DMS153 (cell line): ENCODE measurements around the gene ATG12.
"Not testable (repeated sequence)": the region's sequence is repeated elsewhere in the genome, so short reads cannot be mapped to it uniquely, and the experiment has no call there.

ENCODE experiments used
- DNase-seq: peaks from one replicate; lab custom pipeline; 2025; lab: John Stamatoyannopoulos, UW

The ATG12 gene

DNA sequence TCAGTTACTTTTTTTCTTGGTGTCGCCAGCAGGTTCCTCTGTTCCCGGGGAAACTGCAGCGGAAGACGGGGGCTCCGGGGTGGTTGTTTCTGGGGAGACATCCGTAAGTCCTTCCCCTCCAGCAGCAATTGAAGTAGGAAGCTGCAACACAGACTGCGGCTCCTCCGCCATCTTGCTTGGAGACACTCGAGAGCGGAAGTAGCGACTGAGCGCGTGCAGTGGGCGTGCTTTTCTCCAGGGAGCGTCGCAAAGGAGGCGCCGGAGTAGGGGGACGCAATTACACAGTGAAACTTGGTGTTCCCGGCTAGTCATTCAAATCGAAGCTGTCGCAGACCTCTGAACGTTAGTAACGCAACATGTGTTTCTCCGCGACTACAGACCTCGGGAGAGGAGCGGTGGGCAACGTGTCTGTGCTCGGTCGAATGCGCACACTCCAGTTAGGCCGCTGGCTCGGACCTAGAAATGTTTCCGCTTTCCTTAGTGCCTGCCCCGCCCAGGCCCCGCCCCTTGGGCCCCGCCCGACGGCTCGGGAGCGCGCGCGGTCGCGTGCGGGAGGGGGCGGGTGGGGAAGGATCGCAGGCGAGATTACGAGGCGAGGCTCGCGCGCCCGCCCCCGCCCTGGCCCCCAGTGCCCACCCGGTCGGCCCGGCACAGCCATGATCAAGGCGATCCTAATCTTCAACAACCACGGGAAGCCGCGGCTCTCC lies at the start of gene ATG12, which contains the start of gene AP3S1:
ATG12 (minus strand) TSS at position 184 of the 707 bp plus-strand sequence; CDS start at position 171, 13 bp downstream.
AP3S1 (plus strand) TSS at position 554 of the 707 bp plus-strand sequence; CDS start at position 657, 103 bp downstream.
- peak; percentile 36 for DNase-seq

GRCh38 chr5:115888027-115888426 lies 46.7 kb upstream of the ATG12 start:
- no peak for DNase-seq

DNA sequence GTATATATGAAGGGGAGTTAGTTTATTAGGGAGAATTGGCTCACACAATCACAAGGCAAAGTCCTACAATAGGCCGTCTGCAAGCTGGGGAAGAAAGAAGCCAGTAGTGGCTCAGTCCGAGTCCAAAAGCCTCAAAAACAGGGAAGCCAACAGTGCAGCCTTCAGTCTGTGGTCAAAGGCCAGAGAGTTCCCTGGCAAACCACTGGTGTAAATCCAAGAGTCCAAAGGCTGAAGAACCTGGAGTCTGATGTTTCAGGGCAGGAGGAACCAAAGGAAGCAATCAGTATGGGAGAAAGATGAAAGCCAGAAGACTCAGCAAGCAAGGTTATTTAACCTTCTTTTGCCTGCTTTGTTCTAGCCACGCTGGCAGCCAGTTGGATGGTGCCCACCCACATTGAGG lies 43.8 kb upstream of the ATG12 start:
- not testable (repeated sequence) for DNase-seq

GRCh38 chr5:115884704-115885103 lies 43.3 kb upstream of the ATG12 start:
- no peak for DNase-seq

GRCh38 chr5:115882434-115882833 lies 41.1 kb upstream of the ATG12 start:
- not testable (repeated sequence) for DNase-seq

DNA sequence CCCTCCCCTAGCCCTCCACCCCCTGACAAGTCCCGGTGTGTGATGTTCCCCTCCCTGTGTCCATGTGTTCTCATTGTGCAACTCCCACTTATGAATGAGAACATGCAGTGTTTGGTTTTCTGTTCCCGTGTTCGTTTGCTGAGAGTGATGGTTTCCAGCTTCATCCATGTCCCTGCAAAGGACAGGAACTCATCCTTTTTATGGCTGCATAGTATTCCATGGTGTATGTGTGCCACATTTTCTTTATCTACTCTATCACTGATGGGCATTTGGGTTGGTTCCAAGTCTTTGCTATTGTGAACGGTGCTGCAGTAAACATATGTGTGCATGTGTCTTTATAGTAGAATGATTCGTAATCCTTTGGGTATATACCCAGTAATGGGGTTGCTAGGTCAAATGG lies 36.0 kb upstream of the ATG12 start:
- DNase-seq, result not testable (repeated sequence)

GRCh38 chr5:115875447-115875846 lies 34.1 kb upstream of the ATG12 start:
- no peak for DNase-seq

GRCh38 chr5:115873392-115873791 lies 32.0 kb upstream of the ATG12 start:
- DNase-seq, result peak; percentile 0

GRCh38 chr5:115872447-115872846 lies 31.1 kb upstream of the ATG12 start:
- no peak for DNase-seq

- DNase-seq, result no peak
These were observed 28.0 kb upstream of the ATG12 start for GRCh38 chr5:115869256-115869795.

DNA sequence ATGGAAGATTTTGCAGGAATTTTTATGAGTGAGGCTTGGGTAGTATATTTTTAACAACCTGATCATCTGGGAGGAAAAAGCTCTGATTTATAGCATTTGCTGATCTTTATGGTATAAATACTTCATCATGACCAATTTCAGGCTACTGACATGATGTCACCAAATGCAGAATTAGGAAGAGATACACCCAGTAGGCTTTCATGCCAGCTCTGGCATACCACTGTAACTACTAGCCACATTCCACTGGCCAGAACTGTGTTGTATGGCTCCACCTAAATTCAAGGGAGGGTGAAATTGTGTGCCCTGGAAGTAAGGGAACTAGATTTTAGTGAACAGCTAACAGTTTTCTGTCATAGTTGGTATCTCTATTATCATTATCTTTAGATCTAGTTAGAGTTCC lies 18.0 kb upstream of the ATG12 start:
- no peak for DNase-seq

DNA sequence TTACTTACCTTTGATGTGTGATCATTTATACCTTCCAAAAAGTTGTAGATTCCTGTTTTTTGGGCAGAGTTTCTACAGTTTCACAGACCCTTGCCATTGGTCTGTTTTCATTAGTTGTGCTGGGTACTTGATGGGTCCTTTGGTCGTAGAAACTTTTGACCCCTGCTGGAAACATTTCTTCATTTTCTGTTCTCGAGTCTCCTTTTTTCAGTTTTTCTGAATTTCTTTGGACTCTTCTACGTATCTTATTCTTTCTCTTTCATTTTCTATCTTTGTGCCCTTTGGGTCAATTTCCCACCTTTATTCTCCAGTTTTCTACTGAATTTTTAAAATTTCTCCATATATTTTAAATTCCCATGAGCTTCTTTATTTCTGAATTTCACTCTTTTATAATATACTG lies 17.0 kb upstream of the ATG12 start:
- DNase-seq, result no peak

DNA sequence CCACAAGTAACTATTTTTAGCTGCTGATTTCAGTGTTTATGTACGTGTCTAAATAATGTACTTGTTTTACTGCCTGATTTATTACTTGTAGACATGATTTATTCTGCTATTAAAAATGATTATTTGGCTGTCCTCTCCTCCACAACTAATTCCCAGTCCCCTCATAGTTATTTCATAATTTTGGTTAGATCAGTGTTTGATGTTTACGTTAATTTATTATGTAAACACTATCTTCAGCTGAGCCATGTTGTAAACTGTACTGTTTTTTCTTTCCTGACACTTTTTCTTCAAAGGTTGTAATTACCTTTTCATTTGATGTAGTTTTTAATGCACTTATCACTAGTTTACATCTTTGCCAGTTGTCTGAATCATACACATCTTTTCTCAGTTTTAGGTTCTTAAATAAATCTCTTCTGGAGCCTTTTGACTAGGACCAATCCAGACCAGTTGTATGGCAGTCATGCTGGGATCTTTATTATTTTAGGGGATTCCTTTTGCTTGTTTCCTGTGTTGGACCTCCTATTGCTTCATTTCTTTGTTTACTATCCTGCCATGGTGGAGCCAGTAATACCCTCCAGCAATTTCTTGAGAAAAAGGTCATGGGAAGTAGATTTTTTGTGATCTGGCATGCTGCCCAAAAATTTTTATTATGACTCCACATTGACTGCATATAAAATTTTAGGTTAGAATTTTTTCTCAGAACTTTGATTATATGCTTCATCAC lies 16.4 kb upstream of the ATG12 start:
- DNase-seq, result no peak

- DNase-seq, result no peak
These were observed 15.7 kb upstream of the ATG12 start for GRCh38 chr5:115857057-115857479.

GRCh38 chr5:115855959-115856358 lies 14.6 kb upstream of the ATG12 start:
- DNase-seq, result no peak

DNA sequence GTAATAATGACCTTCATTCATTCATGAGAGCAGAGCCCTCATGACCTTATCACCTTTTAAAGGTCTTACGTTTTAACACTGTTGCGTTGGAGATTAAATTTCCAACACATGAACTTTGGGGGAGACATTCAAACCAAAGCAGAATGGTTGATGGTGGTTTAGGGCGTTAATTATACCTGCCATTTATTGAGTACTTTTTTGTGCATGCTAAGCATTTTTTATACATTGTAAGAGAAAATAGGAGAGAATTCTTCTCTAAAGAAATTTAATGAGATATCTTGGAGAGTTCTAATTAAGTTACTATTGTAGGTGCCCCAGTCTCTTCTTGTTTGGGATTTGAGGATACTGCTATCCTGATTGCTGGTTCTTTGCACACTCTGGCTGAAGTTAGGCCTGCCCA lies 12.8 kb upstream of the ATG12 start:
- DNase-seq, result no peak

- DNase-seq, result no peak
These were observed 9.5 kb upstream of the ATG12 start for GRCh38 chr5:115850744-115851416.

DNA sequence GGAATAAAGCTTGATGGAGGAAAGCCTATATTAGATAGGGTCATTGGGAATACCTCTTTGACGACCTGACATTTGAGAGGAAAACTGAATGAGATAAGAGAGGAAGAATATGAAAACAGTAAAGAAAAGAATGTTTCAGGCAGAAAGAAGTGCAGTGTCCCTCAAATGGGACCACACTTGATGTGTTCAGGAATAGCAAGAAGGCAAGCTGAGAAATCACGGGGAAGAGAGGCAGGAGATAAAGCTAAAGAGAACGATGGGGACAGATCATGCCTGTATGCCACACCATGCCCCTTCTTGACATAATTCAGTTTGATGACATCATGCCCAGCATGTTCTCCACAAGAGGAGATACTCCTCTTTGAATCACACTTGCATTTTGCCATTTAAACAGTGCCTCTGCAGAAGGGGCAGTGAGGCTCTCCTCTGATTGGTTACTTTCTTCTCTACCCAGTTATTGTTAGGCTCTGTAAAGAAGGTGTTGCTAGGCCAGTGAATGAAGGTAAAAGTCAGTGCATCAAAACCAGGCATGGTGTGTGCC lies 8.0 kb upstream of the ATG12 start:
- DNase-seq, result no peak

DNA sequence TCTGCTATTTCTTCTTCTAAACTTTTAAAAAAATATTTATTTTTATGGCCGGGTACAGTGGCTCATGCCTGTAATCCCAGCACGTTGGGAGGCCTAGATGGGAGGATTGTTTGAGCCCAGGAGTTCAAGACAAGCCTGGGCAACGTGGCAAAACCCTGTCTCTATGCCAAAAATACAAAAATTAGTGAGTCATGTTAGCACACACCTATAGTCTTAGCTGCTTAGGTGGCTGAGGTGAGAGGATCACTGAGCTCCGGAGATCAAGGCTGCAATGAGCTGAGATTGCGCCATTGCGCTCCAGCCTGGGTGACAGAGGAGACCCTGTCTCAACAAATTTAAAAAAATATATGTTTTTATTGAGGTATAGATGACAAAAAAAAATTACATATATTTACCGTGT lies 5.9 kb upstream of the ATG12 start:
- DNase-seq, result no peak

DNA sequence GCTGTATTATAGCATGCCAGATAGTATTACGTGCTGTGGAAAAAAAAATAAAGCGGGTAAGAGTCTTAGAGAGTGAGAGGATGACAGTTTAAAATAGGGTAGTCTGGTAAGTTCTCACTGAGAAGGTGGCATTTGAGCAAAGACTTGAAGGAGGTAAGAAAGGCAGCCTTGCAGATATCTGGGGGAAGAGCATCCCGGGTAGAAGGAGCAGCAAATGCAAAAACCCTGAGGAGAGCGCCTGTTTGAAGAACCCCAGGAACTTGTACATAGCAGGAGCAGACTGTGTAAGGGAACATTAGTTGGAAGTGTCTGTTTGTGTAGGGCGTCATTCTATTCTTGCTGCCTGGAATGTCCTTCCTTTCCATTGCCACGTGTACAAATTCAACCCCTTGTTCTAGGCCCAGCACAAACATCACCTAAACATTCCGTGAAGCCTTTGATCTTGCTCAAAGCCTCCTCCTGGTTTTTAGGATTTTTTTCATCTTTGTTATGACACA lies 3.0 kb upstream of the ATG12 start:
- no peak for DNase-seq

DNA sequence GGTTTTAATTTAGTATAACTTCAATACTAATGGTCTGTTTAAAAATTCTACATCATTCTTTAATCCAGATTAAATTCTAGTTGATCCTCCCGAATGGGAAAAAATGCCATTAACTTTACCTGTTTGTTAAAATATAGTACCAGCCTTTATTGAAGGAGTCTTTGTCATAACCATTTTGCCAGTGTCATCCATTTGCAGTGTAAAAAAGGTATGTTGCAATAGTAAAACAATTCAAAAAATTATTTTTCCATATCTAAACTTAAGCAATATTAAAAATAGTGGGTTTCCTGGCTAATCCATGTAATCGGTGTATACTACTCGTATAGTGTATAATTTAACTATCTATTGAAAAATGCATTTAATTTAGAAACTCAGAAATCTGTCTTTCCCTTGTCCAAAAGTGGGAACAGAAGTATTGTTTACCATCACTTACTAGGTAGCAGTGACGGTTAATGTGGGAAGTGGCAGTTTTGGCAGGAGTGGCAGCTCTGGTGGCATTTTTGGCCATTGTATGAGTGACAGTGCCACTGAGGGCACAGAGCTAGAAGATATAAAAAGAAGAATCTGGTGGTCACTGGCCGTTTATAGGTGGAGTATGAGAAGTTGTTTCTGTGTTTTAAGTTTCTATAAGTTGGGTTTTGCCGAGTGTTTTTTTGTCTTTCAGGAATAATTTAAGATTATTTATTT lies 2.2 kb upstream of the ATG12 start:
- no peak for DNase-seq
